Erythroblast (primary cell): ENCODE results near the gene KRTAP5-10.
"Not testable (repeated sequence)": the region's sequence is repeated elsewhere in the genome, so short reads cannot be mapped to it uniquely, and the experiment has no call there.

Experiments used
- GATA1 ChIP-seq: IDR thresholded peaks from 2 replicates; pipeline ENCODE4 v1.6.1; 2011; ENCODE audit warnings: low read depth, mild to moderate bottlenecking, control low read depth, low read length, moderate library complexity
- POLR2A ChIP-seq: IDR thresholded peaks from 2 replicates; pipeline ENCODE4 v1.6.1; 2011; ENCODE audit warnings: mild to moderate bottlenecking, low read length

- not testable (repeated sequence) for TF ChIP-seq POLR2A, GATA1
Observed at GRCh38 chr11:71588314-71588713, 23.0 kb downstream of the KRTAP5-10 start.
